ENCODE results near the gene HPCAL1.

- TF ChIP-seq POLR2A (IDR thresholded peaks at IDR 0.05) (no peak), POLR2AphosphoS5 (IDR thresholded peaks at IDR 0.05) (no peak), EP300 (IDR thresholded peaks at IDR 0.05) (no peak)
- TF ChIP-seq, protein P1, sequence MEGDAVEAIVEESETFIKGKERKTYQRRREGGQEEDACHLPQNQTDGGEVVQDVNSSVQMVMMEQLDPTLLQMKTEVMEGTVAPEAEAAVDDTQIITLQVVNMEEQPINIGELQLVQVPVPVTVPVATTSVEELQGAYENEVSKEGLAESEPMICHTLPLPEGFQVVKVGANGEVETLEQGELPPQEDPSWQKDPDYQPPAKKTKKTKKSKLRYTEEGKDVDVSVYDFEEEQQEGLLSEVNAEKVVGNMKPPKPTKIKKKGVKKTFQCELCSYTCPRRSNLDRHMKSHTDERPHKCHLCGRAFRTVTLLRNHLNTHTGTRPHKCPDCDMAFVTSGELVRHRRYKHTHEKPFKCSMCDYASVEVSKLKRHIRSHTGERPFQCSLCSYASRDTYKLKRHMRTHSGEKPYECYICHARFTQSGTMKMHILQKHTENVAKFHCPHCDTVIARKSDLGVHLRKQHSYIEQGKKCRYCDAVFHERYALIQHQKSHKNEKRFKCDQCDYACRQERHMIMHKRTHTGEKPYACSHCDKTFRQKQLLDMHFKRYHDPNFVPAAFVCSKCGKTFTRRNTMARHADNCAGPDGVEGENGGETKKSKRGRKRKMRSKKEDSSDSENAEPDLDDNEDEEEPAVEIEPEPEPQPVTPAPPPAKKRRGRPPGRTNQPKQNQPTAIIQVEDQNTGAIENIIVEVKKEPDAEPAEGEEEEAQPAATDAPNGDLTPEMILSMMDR (IDR thresholded peaks at IDR 0.05): no peak
Observed at GRCh38 chr2:10255189-10256030, 47.3 kb upstream of the HPCAL1 start.
